OCI-LY7 (cell line): ENCODE results near the gene HOXC11.
A peak's percentile ranks its signal among the peaks of the same experiment; 100 is the strongest.

Experiments
- EZH2phosphoT487 ChIP-seq: fragments of 200-600 bp; sonication (generic); IDR thresholded peaks from 2 replicates; pipeline ENCODE4 v1.6.1; 2018; ENCODE audit warnings: low read depth, borderline replicate concordance, mild to moderate bottlenecking, mixed run types, antibody characterized with exemption, low read length, moderate library complexity, mixed read lengths
- TF ChIP-seq, protein P1 (sequence below): fragments of 200-600 bp; sonication (generic); conservative IDR thresholded peaks from 2 replicates; pipeline ENCODE4 v1.5.1; 2014; ENCODE audit warnings: mild to moderate bottlenecking, antibody characterized with exemption, low read length, moderate library complexity, mixed read lengths

DNA sequence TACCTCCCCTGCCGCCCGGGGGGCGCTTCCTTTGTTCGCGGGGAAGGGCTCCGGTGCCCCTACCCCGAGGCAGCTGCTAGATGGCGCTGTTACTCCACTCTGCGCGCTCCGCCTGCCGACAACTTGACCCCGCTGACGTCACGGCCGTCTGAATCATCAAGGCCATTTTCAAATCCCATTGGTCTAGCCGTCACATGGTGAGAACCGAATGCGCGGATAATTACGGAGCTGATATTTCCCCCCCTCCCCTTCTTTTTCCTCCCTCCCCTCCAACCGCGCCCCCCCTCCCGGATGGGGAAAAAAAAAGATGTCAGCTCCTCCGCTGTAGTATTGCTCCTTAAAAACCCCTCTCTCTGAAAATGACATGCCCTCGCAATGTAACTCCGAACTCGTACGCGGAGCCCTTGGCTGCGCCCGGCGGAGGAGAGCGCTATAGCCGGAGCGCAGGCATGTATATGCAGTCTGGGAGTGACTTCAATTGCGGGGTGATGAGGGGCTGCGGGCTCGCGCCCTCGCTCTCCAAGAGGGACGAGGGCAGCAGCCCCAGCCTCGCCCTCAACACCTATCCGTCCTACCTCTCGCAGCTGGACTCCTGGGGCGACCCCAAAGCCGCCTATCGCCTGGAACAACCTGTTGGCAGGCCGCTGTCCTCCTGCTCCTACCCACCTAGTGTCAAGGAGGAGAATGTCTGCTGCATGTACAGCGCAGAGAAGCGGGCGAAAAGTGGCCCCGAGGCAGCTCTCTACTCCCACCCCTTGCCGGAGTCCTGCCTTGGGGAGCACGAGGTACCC lies 12.2 kb downstream of the HOXC11 start, which contains the start of gene HOXC10:
- TF ChIP-seq, protein P1, sequence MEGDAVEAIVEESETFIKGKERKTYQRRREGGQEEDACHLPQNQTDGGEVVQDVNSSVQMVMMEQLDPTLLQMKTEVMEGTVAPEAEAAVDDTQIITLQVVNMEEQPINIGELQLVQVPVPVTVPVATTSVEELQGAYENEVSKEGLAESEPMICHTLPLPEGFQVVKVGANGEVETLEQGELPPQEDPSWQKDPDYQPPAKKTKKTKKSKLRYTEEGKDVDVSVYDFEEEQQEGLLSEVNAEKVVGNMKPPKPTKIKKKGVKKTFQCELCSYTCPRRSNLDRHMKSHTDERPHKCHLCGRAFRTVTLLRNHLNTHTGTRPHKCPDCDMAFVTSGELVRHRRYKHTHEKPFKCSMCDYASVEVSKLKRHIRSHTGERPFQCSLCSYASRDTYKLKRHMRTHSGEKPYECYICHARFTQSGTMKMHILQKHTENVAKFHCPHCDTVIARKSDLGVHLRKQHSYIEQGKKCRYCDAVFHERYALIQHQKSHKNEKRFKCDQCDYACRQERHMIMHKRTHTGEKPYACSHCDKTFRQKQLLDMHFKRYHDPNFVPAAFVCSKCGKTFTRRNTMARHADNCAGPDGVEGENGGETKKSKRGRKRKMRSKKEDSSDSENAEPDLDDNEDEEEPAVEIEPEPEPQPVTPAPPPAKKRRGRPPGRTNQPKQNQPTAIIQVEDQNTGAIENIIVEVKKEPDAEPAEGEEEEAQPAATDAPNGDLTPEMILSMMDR: peak; percentile 76
- no peak for TF ChIP-seq EZH2phosphoT487
